NCI-H146 treated with DMSO at 0.1 percent for 48 hours (cell line): ENCODE results near the gene ZNF442.
"Not testable (repeated sequence)": the region's sequence is repeated elsewhere in the genome, so short reads cannot be mapped to it uniquely, and the experiment has no call there.

Source experiments
- DNase-seq: peaks from one replicate; lab custom pipeline; 2025; ENCODE audit not compliant: unreplicated experiment; lab: John Stamatoyannopoulos, UW

The ZNF442 gene

DNA sequence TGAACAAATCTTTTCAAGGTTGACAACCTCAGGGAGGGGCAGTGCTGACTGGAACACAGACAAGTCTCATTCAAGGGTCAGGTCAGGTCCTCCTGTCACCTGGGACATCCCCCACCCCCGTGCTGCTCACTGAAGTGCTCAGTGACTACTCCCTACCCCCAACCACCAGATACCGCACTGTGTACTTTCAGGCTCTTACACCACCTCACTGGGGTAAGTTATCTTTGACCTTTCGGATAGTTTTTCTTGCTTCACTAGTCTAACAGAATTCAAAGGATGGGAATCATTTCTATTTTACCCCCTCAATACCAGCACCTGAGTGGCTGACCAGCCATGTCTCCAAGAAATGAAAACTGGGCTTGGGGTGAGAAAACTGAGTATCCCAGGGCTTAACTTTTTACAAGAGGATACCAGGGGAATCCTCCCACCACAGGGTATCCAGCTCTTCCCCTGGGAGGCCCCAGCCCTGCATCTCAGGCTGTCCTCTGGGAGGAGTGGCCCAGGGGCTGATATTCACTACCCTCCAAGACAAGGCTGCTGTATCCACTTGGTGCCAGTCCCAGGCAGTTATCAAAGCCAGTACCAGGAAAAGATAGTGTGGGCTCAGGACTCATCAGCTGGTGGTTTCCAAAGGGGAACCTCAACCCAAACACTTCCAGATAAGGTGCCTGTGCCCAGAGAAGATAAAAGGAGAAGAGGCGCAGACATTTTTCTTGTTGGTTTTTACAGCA is 34.1 kb downstream of the ZNF442 start:
- no peak for DNase-seq

DNA sequence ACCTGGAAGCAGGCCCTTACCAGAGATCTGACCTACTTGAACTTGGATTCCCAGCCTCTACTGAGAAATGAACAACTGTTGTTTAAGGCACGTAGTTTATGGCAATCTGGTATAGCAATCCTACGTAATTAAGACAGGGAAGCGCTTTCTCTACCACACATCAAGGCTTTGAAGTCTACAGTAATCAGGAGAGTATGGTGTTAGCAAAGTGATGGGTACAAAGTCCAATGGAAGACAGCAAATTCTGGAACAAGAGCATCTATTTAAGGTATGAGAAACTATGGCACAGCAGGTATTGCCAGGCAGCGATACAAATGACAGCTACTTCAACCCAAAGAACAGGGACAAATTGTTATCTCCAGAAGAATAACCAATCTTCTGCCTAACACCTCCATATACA is 35.1 kb downstream of the ZNF442 start:
- DNase-seq: no peak

GRCh38 chr19:12325690-12326089 is 39.8 kb downstream of the ZNF442 start:
- DNase-seq: no peak

DNA sequence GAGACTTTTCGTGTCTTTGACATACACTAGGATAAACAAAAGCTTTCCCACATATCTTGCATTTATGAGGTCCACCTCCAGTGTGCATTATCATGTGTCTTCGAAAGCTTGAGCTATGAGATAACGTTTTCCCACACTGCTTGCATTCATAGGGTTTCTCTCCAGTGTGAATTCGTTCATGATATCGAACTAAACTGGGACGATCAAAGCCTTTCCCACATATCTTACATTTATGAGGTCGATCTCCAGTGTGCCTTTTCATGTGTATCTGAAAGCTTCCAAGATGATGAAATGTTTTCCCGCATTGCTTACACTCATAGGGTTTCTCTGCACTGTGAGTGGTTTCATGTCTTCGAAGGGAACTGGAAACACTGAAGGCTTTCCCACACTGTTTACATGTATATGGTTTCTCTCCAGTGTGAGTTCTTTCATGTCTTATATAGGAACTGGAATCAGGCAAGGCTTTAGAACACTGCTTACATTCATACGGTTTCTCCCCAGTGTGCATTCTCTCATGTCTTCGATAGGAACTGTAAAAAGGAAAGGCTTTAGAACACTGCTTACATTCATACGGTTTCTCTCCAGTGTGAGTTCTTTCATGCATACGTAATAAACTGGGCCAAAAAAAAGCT is 46.6 kb downstream of the ZNF442 start:
- DNase-seq: no peak

DNA sequence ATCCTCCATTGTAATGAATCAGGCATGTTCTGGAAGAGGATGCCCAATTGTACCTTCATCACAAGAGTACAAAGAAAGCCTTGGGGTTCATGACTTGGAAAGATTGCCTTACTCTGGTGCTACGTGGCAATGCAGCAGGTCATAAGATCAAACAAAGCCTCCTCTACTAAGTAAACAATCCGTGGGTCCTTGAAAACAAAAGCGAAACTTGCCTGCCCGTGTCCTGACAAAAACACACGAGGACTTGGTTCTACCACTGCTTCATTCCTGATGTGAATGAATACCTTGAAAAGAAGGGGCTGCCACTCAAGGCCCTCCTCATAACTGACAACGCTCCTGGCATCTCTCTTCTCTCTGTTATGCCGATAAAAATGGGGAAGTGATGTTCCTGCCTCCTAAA is 50.9 kb downstream of the ZNF442 start:
- no peak for DNase-seq

DNA sequence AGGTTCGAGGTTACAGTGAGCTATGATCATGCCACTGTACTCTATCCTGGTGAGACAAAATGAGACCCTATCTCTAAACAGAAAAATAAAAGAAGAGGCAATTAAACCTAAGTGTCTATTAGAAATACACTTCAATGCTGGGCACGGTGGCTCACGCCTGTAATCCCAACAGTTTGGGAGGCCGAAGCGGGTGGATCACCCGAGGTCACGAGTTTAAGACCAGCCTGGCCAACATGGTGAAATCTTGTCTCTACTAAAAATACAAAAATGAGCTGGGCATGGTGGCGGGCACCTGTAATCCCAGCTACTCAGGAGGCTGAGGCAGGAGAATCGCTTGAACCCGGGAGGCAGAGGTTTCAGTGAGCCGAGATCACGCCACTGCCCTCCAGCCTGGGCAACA is 56.6 kb downstream of the ZNF442 start:
- not testable (repeated sequence) for DNase-seq
